Stimulated activated CD8-positive, alpha-beta memory T cell treated with anti-CD3 and anti-CD28 coated beads, Interleukin-7, amount 100 ng/mL, for 48 hours (primary cell): ENCODE data around the gene SYNJ2BP.
A peak's percentile ranks its signal among the peaks of the same experiment; 100 is the strongest.
"Not testable (repeated sequence)": the region's sequence is repeated elsewhere in the genome, so short reads cannot be mapped to it uniquely, and the experiment has no call there.

ENCODE experiments used
- DNase-seq, 2 donors: peaks; one replicate each; pipeline ENCODE4 v3.0.0-alpha.2; 2020; ENCODE audit warnings: low read depth in 1 of 2; ENCODE audit errors: extremely low read depth in 1 of 2

The SYNJ2BP gene, protein sequence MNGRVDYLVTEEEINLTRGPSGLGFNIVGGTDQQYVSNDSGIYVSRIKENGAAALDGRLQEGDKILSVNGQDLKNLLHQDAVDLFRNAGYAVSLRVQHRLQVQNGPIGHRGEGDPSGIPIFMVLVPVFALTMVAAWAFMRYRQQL

DNA sequence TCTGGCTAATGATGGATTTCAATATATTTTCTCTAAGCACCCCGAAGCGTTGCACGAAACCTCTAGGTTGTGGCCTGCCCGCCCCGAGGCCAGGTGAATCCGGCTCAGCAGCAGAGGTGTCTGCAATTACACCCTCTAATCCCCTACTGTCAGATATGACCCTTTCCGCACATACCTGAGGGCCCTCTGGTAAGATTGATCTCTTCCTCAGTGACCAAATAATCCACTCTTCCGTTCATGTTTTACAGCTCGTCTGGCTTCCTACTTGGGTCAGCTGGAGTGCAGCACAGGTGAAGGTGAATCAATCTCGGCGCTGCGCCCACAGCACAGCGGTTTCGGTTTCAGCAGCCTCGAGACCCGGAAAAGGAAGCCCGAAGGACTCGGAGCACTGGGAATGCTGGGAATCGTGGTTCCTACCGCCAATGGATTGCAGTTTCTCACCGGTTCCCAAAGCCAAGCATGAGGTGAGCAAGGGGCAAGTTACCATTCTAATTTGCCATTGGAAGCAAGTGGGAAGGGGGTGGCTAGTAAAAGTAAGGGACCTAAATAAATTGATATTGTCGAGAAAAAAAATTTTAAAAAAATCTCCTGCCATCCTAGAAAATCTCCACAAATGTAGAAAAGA lies at the start of gene SYNJ2BP:
TSS of gene SYNJ2BP (minus strand) at position 366 of the 625 bp plus-strand sequence. CDS start at position 239, 127 bp downstream.
- DNase-seq, result peak; percentile 9 to 16

DNA sequence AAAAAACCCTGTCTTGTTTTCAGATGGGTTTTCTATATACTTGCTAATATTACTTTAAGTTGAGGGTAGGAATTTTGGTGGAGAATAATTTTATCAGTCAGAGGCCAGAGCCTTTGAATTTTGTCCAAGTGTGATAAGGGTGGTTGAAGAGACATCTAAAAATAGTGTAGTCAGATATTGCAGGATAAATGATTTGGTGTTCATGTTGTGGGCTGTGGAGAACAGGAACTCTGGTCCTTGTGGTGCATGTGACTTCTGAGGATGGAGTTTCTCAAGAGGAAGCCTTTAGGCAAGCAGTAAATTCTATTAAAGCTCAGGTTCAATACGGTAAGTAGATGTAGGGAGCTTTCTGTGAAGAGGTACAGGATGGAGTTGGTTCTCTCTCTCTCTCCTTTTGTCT lies 37.8 kb upstream of the SYNJ2BP start:
- DNase-seq, result no peak

DNA sequence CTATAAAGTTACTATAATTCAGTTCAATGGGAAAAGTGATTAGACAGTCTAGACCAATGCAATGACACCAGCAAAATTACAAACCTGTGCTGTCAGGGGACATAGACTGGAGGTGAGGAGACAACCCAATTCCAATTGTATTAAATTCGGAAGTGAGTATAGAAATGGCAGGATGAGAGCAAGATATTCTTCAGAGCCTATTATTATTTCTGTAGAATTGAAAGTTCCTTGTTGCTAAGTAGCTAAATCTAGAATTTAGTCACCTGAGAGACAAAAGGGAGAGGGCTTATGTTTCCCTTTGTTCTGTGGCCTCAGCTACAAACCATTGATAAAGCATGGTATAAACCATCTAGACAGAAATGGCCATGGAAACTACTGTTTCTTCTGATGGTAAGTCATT lies 35.0 kb upstream of the SYNJ2BP start, which contains the start of gene ADAM21:
TSS of gene ADAM21 (plus strand) at position 301 of the 400 bp plus-strand sequence. CDS start 5,326 bp downstream, outside the sequence.
- no peak for DNase-seq

DNA sequence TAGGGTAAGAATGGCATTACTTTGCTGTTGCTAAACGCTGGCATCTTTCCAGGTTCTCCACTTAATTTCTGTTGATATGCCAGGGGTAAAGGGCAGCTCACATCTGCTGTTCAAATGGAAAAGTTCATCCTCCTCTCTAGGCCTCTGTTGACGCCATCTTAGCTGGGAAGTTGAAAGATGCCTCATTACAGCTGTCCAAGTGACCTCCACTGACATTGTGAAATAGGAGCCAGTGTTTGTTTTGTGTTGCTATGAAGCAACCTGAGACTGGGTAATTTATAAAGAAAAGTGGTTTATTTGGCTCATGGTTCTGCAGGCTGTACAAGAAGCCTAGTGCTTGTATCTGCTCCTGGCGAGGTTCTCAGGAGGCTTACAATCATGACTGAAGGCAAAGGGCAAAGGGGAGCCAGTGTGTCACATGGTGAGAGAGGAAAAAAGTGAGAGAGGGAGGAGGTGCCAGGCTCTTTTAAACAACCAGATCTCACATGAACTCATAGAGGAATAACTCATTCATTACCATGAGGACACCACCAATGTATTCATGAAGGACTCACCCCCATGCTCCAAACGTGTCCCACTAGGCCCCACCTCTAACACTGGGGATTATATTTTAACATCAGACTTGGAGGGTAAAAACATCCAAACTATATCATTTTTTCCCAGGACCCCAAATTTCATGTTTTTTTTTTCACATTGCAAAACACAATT lies 31.9 kb upstream of the SYNJ2BP start:
- no peak for DNase-seq

DNA sequence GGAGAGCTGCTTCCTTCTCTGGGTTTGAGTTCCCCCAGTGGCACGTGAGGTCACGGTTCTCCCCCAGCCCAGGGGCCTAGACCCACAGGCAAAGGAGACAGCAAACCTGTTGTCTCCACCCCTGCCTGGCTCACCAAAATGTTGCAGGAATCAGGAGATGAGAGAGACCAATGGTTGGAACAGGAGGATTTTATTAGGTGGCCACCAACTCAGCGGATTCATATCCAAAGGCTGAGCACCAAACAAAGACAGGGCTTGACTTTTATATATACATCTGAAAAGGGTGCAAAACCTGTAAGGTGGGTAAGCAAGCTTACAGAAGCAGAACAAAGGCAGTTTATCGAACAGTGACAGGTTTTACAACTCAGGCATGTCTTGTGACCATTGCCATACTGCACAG lies 25.9 kb upstream of the SYNJ2BP start:
- no peak for DNase-seq

DNA sequence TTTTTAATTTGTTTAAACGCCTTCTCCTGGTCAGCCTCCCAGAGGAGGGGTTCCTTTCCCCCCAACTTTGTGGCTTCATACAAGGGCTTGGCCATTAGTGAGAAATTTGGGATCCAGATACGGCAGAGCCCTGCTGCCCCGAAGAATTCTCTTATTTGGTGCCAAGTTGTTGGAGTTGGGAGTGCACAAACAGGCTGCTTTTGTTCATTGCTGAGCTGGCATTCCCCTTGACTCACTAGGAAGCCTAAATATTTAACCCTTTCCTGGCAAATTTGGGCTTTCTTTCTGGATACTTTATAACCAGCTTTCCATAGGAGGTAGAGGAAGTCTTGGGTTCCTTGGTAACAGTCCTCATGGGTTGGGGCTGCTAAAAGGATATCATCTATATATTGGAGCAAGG lies 24.8 kb upstream of the SYNJ2BP start:
- no peak for DNase-seq

DNA sequence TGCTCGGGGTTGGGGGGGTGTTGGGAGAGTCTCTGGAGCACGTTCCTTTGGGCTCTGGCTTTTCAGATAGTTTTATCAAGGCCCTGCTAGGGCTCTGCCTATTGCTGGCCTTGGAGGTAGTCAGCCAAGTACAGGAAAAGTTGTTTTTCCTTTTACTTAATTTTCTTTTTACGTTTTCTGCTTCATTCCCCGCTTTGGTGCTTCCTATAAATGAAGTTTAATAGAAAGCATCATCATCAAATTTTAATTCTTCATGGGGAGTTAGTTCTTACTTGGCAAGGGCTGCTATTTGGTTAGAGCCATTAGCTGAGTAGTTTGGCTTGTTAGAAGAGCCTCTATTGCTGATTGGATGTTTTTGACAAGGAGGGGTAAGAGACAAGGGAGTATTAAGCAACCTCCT lies 20.0 kb upstream of the SYNJ2BP start:
- no peak for DNase-seq

DNA sequence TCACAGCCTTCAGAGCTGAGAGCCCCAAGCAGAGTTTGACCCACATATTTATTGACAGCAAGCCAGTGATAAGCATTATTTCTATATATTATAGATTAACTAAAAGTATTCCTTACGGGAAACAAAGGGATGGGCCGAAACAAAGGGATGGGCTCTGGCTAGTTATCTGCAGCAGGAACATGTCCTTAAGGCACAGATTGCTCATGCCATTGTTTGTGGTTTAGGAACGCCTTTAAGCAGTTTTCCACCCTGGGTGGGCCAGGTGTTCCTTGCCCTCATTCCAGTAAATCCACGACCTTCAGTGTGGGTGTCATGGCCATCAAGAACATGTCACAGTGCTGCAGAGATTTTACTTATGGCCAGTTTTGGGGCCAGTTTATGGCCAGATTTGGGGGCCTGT lies 9.7 kb upstream of the SYNJ2BP start:
- not testable (repeated sequence) for DNase-seq

DNA sequence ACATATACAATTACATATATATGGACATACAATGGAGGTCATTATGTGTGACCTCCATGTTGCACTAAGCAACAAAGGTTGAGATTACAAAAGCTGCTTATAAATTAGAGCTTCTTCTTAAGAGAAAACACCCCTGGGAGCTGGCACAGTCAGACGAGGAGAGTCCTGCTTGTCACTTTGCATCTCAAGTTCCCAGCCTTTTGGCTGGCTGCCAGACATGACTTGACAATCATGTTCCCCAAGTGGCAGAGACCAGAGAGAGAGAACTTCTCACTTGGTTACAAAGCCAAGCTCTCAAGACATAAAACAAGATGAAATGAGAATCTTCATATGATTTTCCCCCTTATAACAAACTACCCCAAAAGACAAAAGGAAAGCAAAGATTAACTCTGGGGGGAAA lies 8.5 kb upstream of the SYNJ2BP start:
- DNase-seq, result no peak

DNA sequence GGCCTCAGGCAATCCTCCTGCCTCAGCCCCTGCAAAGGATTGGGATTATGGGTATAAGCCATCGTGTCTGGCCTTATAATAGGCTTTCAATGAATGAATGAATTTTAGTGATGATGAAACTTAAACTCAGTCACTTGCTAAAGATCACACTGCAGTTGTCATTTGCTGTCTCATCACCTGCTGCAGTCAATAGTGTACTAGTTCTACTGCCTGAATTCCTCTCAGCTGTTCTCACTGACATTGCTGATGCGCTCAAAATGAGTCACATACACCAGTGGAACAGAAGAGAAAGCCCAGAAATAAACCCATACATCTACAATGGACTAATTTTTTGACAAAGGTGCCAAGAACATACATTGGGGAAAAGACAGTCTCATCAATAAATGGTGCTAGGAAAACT lies 5.6 kb upstream of the SYNJ2BP start:
- no peak for DNase-seq

DNA sequence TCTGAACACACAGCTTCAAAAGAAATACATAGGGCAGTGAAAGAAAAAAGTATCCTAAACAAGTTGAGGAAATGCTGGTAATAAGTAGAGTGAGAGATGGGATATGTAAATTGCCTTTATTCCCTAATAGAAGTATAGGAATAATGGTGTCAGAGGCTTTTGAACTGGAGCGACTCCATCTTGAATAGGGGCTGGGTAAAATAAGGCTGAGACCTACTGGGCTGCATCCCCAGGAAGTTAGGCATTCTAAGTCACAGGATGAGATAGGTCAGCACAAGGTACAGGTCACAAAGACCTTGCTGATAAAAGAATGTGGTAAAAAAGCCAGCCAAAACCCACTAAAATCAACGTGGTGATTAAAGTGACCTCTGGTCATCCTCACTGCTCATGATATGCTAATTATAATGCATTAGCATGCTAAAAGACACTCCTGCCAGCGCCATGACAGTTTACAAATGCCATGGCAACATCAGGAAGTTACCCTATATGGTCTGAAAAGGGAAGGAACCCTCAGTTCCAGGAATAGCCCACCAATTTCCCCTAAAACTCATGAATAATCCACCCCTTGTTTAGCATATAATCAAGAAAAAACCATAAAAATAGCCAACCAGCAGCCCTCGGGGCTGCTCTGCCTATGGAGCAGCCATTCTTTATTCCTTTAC lies 2.5 kb upstream of the SYNJ2BP start:
- DNase-seq, result not testable (repeated sequence)

DNA sequence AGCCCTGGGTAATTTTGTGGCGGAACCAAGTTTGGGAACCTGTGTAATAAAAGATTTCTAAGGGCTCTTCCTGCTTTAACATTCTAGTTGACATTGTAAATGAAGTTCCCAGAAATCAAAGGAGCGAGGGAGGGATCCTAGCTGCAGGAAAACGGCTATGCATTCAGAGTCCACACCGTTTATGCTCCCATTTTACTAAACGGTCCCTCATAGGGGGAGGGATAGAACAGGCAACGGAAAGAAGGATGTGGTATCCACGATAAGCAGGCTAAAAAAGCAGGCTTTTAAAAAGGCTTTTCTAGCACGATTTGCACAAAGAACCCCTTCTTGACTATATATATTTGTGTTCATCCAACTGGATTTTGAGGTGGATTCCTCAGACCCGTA lies 559 bp downstream of the SYNJ2BP start:
- DNase-seq, result no peak

DNA sequence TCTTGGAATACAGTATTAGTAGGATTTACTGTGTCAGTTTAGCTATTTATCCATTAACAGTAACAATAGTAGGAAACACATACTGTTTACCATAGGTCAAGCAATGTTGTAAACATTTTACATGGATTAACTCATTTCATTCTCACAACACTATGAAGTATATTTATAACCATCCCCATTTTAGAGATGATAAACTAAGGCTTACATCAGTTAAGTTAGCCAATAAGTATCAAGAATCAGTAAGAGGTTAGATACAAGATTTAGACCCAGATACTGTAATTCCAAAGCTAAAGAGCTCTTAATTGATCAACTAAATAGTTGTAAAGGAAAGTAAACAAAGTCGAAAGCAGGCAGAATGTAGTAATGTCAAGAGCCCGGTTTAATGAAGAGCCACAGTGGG lies 1.1 kb downstream of the SYNJ2BP start:
- DNase-seq, result no peak

DNA sequence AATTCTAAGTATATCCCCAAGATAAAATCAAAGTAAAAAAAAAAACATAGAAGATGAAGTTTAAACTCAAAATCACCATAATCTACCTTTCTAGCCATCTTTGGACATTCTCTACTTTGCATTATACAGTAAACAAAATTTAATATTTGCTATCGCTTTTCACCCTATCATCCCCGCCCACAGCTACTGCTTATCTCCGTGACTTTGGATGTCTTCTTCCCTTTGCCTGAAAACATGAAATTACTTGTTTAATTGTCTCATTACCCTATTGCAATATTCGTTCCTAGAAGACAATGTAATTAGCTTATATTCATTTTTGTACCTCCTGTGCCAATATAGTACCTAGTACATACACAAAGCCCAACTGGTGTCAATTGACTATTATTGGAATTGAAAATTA lies 9.3 kb downstream of the SYNJ2BP start:
- DNase-seq, result no peak

DNA sequence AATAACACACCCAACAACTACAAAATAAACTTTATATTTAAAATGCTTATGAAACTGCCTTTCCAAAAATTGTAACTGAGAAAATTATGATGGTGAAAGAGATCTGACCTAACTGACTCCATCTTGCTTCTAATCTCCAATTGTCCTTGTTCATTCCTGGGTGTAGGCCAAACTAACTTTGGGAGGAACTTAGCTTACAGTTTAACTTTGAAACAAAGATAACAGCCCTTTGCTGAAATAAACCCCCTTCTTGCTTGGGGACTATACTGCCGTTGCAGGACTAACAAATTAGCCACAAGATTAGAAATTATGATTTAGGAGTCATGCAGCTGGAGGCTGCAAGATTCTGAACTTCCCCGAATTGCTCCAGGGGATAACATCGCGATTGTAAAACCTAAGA lies 10.7 kb downstream of the SYNJ2BP start:
- not testable (repeated sequence) for DNase-seq

DNA sequence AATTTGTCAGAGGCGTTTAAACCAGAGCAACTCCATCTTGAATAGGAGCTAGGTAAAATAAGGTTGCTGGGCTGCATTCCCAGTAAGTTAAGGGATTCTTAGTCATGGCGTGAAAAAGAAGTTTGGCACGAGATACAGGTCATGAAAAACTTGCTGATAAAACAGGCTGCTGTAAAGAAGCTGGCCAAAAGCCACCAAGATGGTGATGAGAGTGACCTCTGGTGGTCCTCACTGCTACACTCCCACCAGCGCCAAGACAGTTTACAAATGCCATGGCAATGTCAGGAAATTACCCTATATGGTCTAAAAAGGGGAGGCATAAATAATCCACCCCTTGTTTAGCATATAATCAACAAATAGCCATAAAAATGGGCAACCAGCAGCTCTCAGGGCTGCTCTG lies 13.6 kb downstream of the SYNJ2BP start:
- not testable (repeated sequence) for DNase-seq

DNA sequence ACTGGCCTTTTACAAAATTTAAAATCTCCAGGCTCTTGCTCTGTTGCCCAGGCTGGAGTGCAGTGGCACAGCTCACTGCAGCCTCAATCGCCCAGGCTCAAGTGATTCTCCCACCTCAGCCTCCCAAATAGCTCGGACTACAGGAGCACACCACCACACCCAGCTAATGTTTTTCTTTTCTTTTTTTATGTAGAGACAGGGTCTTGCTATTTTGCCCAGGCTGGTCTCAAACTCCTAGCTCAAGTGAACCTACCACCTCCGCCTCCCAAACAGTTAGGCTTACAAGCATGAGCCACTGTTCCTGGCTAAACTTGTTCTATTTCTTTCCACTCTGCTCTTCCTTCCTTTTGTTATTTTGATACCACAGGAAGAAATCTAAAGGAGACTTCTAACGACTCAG lies 15.2 kb downstream of the SYNJ2BP start:
- no peak for DNase-seq

DNA sequence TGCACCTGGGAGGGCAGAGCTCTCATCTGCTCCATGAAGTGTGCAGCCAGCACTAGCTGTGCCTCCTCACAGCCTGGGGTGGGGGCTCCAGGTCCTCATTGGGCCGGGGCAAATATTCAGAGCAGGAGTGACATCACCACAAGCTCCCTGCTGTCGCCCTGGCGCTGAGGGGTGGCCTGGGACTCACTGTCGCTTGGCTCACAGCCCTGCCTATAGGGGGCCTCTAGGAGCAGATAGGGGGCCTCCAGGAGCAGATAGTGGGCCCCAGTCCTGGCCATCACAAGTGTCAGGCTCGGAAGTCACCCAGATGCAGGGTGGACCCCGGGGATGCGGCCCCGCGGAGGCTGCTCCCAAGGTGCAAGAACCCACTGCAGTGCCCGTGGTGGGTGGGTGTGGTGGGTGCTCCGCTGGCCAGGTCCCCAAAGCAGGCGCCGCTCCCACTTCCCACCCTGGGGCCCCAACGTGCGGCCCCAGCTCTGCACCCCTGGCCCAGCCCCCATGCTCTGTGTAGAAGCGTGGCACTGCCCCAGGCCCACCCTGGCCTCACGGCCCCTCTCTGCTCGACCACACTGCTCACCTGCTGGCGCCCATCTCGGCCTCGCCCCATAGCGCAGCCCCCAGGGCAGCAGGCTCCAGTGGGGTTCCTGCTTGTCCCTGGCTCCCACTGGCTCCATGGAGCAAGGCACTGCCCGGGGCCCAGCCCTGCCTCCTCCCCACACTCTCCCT lies 18.0 kb downstream of the SYNJ2BP start:
- no peak for DNase-seq

DNA sequence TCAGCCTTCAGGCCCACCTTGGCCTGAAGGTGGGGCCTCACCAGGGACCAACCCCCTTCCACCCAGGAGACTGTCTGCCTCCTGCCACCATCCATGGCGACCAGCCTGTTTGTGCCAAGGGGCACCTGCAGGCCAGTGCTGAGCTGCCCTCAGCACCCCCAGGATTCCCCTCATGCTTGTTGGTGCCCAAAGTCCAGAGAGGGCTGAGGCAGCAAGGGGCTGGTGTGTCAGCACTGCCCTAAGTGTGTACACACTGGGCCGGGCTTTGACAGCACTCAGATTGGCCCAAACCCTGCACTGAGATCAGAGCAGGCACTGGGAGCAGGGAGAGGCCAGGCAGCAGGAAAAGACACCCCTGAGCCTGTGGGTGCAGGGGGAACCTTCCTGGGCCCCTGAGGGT lies 18.6 kb downstream of the SYNJ2BP start:
- no peak for DNase-seq

DNA sequence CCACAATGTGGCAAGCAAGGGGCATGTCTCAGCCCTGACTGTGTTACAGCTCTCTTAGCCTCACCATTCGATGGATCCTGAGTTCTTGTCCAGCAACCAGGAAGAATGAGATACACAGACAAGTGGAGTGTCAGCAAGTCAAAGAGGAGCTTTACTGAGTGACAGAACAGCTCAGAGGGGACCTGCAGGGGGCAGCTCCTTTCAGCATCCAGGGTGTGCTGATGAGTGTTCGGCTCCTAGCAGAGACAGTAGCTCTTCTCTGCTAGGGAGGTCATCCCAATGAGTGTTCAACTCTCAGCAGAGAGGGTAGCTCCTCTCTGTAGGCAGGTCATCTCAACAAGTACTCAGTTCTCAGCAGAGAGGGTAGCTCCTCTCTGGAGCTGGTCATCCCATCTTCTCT lies 19.1 kb downstream of the SYNJ2BP start:
- DNase-seq, result no peak

DNA sequence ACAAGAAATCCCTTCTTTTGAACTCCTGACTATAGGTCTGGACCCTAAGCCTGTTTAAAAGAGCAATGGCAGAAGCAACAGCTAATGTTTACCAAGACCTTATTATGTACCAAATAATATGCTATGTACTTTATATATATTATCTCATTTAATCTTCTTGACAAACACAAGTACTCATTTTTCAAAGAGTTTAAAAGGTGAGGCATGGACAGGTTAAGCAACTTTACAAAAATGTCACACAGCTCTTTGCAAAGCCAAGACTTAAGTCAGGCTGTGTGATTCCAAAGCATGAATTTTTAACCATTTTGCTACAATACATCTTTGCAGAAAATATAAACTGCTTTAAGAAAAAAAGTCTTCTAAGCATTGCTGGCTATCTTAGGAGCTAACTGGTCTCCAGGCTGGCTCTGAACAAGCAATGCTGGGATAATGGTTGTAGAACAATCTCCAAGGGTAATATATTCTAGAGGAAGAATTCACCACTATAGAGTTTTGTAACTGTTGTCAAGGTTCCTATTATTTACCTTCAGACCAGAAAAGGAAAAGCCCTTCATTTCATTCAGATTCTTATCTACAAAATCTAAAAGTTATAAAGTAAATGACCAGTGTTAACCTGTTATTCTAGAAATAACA lies 22.1 kb downstream of the SYNJ2BP start:
- DNase-seq, result no peak
